Activated naive CD4-positive, alpha-beta T cell treated with anti-CD3 and anti-CD28 coated beads, Interleukin-2, amount 50 U/mL, for 16 hours (primary cell): Measurements from ENCODE around the gene CYLC1.

Experiments
- DNase-seq: peaks from one replicate; pipeline ENCODE4 v3.0.0-alpha.2; 2020

CYLC1 gene, protein sequence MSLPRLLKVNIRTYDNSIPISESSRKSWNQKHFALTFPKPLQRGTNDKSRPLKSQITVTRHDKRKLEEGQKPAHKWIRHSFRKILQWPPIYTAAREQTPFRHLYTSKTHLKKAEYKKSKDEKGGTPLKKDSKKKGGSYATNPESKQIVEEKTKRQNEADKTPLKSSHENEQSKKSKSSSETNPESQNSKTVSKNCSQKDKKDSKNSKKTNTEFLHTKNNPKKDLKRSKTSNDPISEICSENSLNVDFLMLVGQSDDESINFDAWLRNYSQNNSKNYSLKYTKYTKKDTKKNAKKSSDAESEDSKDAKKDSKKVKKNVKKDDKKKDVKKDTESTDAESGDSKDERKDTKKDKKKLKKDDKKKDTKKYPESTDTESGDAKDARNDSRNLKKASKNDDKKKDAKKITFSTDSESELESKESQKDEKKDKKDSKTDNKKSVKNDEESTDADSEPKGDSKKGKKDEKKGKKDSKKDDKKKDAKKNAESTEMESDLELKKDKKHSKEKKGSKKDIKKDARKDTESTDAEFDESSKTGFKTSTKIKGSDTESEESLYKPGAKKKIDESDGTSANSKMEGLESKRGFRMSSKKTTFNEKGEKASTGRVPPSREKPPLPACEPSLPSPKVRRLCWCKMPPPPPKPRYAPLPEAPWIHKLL

DNA sequence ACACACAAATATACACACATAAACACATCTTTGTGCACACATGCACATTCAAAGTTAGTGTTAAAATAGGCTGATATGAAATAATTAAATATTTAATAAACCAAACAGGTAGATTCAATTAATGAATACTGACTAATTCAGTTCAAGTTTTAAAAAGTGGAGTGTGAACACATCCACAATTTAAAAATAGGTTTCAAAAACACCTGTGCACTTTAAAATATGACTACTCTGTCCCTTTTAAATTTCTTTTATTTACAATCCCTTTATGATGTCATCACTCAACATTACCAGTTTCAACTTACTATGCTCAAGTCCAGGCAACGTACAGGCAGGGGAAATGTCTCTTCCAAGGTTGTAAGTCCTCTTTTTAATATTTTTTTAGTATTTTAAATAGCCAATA lies at the start of gene CYLC1:
Gene CYLC1 (plus strand): TSS at position 301 of the 400 bp plus-strand sequence. CDS start 37 bp downstream, at position 338.
- no peak for DNase-seq

DNA sequence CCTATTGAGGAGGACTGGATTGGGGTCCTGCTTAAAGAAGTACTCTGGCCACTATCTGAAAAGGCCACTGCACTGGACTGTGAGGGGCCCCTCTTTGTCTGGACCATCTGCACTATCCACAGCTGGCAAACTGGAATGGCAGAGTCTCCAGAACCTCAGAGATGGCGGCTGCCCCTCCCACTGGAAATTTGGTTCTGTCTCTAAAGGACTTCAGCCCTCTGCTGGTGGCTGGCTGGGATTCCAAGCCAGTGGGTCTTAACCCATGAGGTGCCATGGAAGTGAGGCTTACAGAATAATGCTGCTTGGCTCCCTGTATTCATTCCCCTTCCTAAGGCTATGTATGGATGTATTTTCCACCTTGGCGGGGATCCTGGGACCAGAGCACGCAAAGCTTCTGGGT lies 41.6 kb upstream of the CYLC1 start:
- DNase-seq: no peak

DNA sequence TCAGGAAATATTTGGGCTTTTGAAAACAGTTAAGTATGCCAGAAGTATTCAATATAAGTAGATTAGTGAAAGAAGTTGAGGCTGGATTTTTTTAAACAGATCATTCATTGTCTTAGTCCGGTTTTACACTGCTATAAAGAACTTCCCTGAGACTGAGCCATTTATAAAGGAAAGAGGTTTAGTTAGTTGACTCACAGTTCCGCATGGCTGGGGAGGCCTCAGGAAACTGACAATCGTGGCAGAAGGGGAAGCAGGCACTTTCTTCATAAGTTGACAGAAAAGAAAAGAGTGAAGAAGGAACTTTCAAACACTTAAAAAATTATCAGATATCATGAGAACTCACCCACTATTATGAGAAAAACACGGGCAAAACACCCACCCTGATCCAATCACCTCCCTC lies 31.1 kb upstream of the CYLC1 start:
- DNase-seq: no peak

DNA sequence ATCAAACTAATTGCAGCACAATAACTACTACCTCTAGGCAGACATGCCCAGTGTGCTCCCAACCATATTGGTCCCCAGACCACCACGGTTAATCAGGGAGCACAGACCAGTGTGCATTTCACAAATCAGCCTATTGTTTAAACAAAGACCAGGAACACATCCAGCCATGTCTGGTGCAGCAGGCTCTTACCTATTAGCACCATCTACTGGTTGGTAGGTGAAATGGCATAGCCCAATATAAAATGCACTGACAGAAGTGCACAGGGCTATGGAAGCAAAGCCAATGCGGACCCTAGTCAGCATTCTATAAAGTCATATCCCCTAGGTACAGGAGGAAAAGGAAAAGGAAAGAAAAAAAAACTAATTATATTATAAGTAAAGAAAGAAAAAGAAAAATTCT lies 15.5 kb upstream of the CYLC1 start:
- DNase-seq: no peak

DNA sequence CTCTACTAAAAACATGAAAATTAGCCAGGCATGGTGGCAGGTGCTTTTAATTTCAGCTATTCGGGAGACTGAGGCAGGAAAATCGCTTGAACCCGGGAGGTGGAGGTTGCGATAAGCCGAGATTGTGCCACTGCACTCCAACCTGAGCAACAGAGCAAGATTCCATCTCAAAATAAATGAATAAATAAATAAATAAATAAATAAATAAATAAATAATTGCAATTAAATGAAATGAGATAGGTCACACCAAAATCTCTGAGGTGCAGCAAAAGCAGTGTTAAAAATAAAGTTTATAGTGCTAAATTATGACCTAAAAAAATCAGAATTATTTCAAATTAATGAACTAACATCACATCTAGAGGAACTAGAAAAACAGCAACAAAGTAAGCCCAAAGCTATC lies 13.6 kb upstream of the CYLC1 start:
- no peak for DNase-seq

DNA sequence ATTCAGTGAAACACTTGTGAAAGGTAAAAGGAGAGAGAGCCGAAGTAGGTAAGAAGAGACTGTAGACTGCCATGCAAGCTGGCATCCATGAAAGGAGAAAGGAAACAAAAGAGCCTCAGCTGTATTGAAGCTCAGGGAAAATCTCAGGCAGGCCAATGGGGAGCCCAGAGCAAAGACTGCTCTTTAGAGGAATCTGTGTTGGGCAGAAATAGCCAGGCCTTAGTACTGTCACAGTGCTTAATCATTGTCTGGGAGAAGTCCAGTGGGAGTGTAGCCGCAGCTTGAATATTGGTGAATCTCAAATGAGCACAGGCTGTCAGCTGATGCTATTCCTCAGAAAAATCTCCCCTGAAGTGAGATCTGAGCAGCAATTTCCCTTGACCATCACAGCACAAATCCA lies 27.6 kb downstream of the CYLC1 start:
- no peak for DNase-seq

DNA sequence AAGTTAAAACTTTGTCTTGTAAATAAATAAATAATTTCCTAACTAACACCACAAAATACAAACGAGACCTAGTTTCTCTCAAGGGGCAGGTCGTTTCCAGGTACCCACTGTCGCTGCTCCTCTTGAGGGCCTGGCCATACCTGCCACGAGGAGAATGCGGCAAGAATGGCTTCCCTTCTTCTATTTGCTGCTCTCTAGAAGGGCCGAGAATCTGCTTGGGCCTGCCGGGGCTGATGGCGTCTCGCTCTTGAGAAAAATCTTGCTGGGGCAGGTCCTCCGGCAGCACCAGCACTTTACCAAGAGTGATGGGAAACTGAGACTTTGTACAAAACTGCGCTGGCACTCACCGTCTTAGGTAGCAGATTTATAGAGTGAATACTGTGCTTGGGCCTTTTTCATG lies 31.5 kb downstream of the CYLC1 start:
- no peak for DNase-seq

DNA sequence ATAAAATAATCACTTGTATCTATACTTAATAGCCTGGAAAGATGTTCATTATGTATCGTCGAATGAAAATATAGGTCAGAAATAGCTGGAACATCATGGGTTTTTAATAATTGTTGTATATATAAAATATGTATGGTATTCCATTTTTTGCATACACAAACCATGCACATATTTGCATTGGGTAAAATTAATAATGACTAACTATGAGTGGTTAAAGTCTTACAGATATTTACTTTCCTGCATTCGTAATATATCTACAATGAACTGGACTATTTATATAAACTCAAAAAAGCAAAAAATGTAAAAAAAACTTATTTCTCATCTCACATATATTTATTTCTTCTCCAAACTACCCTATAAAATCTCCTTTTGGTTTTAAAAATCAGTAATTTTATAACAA lies 46.0 kb downstream of the CYLC1 start:
- no peak for DNase-seq

DNA sequence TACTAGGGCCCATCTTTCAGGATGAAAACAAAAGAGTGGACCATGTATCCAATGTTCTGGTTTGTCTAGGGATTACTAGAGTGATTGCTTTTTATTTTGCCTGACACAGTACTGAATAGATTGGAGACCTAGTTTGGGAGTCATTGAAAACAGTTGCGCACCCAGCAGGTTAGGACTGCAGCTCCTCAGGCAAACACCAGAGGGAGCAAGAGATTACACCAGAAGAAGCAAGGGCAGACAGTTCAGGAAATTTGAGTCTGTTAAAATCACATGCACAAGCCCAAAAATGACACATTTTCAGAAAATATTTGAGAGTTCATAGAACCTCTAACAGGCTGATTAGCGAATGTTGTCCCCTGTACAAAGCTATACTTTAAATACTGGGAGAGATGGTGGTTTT lies 55.6 kb downstream of the CYLC1 start:
- no peak for DNase-seq

DNA sequence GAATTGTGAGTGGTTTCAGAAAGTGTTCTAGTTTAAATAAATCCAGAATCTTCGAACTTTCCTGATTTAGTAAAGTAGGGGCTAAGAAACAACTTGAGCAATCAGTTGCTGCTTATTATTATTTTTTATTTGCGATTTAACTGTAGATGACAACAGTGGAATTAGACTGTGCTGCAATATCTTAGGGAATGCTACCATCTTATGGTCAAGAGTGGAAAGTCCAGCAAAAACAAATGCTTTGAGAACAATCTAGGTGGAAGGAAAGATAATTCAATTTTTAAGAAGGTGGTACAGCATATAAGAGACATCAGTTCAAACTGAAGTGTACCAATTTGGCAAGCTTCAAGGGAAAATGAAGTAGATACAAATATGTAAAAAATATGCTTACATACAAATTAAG lies 73.3 kb downstream of the CYLC1 start:
- no peak for DNase-seq
